SW 1271 (cell line): Measurements from ENCODE around the gene ARHGAP21.

Experiments
- DNase-seq, 2 experiments: peaks; one replicate each; lab custom pipeline; 2025; lab: John Stamatoyannopoulos, UW

ARHGAP21 gene

DNA sequence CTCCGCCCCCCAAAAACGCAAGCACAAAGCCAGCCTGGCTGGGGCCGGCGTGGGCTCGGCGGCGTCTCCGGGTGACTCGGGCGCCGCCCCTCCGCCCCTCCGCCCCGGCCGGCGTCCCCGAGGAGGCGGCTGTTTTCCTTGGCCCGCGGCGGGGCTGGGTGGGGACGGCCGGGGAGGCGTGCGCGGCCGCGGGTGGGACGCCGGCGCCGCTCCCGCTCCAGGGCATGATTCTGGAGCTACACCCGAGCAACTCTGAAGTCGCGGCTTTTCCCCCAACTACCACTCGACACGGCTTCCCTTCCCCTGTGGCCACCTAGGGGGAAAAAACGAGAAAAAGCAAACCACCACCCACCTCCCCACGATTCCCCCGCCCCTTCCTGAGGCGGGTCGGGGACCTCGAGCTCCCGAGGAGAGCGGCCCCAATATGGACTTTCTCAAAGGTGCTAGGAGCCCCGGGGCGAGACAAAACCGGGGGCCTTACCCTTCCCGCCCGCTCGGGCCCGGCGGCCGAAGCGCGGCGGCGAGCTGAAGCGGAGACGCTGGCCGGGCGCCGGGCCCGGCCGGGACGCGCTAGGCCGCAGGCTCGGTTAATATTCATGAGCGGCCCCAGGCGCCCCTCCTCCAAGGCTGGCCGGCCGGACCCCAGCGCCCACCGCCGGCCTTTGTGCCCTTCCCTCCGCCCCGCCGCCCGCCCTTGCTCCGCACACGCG lies 856 bp downstream of the ARHGAP21 start:
- peak in 1 of 2 experiments; percentile 35 for DNase-seq

DNA sequence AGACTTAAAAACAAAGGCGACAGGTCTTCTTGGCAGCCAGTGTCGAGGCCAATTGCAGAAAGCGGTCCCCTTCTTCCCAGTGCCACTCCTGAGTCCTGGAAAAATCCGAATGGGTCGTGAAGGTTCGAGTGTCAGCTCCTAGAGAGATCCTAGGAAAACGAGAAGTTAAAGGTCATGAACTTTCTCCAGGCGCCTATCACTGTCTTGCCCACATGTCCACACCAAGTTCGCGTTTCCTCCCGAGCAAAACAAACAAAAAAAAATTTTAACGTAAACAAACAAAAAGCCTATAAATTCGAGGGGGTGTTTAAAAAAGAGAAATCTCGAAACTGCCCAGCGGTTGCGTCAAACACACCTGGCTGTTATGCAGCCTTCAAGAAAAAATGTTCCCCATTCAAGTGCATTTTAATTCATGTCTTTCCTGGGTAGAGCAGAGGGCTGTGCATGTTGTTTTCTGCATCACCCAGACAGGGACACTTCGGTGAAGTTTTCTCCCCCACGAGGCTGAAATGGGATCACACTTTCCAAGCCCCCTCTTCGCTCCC lies 1.5 kb downstream of the ARHGAP21 start:
- DNase-seq: peak in 1 of 2 experiments; percentile 35

DNA sequence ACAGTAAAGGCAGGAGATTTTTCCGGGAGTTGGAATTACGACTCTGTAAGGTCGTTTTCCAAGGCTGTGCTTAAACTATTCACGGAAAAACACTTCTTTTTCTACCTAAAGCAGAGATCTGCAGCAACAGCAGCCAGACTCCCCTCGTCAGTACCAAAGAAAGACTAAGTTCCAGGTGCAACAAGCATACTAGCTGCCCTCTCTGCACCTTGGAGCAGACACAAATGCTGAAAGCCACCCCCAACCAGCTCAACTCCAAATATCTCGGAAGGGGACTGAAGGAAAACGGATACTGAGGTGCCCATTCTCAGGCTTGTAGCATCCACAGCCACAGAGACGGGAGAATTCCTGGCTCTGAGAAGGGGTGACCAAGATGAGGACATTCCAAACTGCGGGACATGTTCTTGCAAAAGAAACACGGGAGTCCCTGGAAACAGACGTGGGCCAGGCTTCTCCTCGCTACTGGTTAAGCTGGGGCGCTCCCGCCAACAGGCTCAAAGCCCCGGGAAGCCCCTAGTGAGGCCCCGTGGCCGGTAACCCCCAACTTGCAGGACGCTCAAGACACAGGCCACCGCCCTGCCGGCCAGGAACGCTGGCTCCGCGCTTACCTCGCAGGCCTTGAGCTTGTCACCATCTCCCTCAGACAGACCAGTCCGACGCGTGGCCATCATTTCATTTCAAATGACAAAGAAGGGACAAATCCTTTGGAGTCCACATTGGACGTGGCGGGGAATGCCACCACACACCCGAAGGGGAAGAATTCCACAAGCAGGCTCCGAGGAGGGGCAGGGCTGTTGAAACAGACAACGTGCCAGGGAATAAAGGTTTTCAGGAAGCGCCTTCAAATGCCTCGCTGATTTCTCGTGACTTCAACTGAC lies 2.2 kb downstream of the ARHGAP21 start:
- peak in 1 of 2 experiments; percentile 33 for DNase-seq

DNA sequence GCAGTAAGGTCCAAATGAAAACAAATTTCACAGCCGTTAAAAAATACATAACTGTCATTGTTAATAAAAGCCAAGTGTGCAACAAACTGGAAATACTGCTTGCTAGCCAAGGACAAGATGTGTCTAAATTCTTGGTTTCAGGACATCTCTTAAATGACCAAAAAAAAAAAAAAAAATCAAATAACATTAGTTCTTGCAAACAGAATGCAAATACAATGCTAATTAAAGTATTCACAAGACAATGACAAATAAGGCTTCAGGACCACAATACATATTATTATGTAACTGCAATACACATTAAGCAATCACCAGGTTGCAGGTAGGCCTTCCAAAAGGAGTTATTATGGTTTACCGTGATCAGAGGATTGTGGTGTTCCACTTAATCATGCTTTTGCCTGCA lies 3.6 kb downstream of the ARHGAP21 start:
- DNase-seq: no peak

DNA sequence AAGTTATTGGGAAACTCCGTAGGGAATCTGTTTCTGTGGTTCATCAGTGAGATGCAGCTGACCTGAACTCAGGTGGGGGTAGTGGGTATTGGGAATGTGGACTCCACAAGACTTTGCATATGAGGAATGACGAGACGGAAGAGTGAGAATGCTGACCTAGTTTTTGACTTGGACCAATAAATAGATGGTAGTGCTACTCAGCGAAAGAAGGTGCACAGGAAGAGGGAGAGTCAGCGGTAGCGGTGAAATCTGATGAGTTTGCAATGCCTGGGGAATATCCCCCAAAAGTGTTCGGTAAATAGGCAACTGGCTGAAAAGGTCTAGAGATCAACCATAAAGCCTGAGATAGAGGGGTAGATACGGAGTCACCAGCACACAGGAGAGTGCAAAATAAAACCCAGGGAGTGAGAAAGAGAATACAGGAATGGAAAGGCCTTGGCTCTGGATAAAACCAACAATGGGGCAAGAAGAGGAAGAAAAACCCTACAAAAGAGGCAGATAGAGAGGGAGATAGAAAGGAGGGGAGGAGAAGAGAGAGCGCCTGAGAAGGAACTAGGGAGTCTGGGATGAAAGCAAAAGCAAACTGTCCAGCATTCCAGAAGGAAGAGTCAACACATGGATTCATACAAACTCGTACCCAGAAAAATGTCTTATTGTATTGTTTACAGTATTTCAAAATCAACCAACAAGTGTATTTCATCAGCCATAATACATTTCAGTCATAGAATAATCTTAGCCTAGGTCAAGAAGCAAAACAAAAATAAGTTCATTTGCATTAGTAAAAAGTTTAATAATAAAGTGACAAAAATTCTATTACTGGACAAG lies 5.4 kb downstream of the ARHGAP21 start:
- DNase-seq: peak; percentile 12 to 69

DNA sequence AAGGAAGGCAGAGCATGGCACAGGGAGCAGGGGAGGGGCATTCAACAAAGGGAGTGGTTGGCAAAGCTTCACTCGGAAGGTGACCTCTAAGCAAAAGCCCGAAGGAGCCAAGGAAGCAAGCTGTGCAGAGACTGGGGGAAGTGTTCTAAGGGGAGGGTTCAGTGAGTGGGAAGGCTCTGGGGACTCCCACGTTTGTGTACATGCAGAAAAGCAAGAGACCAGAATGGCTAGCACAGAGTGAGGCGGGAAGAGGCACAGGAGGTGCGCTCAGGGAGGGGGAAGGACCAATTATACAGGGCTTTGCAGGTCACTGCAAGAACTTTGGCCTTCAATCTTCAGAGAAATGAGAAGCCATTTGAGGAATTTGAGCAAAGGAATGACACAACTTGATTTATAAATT lies 7.4 kb downstream of the ARHGAP21 start:
- DNase-seq: no peak

DNA sequence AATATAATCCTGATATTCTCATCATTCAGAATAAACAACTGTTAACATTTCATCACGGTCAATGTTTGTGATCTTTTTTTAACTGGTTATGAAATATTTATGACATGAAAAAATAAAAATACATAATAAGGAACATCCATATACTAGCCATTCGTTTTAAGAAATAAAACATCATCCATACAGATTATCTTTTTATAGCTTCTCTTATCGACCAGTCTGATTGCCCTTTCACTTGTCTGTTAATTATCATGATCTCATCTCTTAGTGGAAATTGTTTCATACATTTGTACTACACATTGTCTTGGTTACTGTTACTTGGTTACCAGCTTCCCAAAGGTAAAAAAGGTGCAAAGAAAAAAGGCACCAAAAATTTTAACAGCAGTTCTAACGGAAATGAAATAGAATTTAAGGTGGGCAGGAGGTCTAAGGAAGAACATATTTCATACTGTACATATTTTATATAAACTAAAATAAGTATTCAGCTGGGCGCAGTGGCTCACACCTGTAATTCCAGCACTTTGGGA lies 8.4 kb downstream of the ARHGAP21 start:
- DNase-seq: no peak

DNA sequence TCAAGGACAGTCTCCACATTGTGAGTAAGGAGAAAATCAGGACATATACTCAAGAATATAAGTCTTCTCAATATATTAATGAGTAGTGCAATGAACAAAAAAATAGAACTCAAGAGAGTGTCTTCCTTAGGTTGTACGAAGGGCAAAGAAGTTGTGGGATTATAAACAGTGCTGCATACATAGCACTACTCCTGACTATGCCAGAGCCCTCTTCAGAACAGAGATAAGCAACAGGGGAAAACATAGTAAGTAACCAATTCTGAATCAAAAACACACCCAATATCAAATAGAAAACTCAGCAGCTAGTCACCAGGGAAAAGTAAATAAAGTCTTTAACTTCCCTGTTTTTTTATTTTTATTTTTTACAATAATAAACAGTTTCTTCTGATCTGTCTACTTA lies 10.6 kb downstream of the ARHGAP21 start:
- DNase-seq: no peak

DNA sequence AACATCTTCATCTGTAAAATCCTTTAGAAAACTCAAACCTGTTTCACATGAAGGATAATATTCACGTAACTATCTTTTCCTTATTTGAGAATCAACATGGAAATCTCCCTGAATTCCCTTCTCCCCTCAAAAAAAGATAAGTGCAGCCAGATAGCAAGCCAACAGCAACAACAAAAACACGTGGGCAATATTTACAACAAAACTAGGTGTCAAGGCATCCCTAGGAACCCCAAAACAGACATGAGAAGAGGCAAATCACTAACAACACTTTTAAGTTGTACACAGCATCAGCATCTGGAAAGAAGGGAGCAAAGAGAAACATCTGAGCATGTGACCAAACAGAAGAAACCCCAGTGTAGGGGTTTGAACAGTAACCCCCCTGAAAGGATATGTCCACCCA lies 12.2 kb downstream of the ARHGAP21 start:
- DNase-seq: no peak

DNA sequence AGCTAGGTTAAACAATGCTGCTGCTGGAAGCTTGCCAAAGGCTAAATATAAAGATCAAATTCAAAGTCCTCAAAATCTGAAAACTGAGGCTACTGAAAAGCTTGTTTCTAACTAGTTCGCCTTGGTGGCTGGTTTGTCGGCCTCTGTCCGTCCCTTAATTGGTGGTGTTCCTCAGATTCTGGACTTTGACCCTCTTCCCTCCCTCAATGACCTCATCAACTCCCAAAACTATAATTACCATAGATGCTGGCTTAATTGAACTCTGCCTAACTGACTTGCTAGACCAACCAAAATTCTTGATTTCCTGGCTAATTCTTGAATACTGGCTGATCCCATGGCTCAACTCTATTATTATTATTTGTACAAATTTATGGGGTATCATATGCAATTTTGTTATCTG lies 15.6 kb downstream of the ARHGAP21 start:
- no peak for DNase-seq

DNA sequence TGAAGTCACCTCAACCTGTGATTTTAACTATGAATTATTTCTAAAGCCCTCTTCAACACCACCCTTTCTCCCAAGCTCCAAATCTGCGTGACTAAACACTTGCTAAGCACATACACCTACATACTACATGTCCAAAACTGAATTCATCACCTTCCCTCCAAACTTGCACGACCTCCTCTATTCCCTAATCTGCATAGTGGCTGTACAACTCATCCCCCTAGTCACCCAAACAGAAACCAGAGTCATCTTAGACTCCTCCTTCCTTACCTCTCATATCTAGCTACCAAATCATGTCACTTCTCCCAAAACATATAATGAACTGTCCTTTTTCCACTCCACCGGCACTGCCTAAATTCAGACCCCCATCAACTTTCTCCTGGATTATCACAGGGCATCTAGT lies 16.2 kb downstream of the ARHGAP21 start:
- no peak for DNase-seq

DNA sequence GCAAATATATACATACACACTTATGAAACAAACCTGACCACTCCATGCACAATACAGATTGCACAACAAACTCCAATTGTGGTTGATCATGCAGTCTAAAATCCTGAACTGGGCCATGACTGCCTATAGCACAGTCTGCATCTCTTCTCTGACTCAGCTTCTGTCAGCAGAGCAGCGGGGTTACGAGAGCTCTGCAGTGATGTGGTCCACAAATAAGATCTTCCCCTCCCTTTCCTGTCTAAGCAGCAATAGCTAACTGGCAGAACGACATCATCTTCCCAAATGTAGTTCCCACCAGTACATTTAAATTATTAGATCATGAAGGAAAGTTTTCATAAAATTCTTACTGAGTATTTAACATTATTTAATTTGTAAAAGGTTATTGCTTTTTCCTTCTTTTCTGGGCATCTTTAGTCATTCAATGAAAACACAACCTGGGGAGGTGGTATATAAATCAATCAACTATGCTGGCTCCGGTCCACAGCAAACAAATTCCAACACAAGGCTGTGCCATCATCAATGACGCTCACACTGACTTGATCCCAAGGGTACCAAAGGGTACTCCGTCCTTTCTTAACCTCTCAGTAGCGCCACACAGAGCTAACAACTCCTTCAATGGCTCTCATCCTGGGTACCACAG lies 17.1 kb downstream of the ARHGAP21 start:
- peak in 1 of 2 experiments; percentile 35 for DNase-seq

DNA sequence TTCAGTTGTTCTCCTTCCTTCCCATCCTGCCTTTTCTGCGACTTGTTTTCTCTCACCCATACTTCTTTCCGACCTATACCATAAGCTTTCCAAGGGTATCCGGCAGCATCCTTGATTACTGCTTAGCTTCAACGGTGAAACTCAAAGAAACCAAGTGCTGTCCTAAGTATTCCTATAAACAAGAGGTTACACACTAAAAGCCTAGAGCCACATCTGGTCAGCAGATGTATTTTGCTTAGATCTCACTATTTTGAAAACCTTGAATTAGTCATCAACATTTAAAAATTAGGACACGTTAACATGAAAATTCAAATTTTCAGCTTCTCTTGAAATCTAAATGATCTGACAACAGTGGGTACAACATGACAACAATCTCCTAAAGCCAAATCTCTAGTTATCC lies 20.0 kb downstream of the ARHGAP21 start:
- no peak for DNase-seq

DNA sequence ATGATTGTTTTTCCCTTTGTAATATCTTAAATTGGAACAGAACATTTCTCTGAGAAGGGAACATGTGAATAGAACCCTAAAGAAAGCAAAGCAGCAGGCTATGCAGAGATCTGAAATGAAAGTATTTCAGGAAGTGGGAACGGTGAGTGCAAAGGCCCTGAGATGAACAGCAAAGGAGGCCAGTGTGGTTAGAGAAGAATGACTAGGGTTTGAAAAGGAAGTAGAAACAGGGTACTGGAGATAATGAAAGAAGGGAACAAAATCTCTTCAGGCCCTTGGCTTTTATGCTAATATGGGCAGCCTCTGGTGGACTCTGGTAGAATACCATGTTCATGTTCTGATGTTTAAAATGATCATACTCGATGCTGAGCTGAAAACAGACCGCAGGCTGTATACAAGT lies 22.2 kb downstream of the ARHGAP21 start:
- no peak for DNase-seq

DNA sequence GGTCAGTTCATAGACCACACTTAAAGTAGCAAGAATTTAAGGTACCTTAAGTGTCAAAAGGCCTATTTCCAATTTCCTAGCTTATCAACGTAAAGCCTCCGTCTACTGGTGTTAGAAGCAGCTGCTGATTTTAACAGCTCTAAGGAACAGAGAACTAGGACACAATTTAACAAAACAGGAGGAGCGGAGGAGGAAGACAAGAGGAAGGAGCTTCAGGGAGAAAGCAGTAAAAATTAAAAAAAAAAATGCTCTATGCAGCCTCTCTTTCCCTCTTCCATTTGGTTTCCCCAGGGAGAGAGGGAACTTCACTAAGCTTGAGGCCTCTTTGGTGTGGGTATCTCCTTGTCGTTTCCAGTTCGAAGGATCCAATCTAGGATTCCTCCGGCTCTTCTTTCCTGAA lies 22.7 kb downstream of the ARHGAP21 start:
- DNase-seq: no peak

DNA sequence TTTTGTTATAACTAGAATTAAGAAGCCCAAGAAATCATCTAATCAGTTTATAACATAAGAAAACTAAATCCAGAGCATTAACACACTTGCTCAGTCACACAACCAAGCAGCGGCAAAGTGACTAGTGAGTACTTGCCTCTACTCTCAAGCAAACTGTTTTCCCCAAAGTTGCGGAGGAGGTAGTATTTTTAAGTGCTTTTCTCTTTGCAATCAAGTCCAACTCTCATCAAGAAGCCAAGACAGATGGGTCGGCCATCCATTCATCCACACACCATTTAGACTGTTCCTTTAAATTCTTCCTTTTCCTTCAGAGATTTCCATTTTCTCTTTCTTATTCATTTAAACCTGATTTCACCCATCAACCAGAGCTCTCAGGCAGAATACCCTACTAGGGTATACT lies 25.4 kb downstream of the ARHGAP21 start:
- no peak for DNase-seq

DNA sequence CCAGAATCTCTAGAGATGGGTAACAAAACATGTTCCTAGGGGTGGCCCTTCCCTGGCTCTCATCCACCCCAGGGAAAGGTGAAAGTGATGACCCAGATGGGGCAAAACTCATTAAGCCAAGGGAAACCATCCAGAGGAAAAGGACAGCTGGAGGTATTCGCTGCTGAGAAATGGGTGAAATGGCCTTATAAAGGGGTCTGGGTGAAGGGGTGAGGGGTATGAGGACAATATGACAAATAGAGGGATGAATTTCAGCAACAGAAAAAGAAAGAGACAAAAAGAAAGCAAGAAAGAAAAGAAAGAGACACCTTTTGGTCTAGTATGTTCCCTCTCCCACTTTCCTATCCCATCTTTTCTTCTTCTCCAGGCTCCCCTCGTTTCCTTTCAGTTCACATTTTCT lies 26.6 kb downstream of the ARHGAP21 start:
- no peak for DNase-seq

DNA sequence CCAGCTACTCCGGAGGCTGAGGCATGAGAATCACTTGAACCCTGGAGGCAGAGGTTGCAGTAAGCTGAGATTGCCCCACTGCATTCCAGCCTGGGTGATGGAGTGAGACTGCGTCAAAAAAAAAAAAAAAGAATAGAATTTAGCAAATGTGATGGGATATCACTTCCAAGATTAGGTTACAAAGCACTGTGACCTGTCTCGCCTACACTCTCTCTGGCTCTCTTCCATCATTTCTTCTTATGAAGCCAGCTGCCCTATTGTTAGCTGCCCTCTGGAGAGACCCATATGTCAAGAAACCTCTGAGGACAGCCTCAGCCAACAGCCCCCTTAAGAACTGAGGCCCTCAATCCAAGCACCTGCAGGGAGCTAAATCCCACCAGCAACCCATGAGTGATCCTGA lies 28.2 kb downstream of the ARHGAP21 start:
- no peak for DNase-seq

DNA sequence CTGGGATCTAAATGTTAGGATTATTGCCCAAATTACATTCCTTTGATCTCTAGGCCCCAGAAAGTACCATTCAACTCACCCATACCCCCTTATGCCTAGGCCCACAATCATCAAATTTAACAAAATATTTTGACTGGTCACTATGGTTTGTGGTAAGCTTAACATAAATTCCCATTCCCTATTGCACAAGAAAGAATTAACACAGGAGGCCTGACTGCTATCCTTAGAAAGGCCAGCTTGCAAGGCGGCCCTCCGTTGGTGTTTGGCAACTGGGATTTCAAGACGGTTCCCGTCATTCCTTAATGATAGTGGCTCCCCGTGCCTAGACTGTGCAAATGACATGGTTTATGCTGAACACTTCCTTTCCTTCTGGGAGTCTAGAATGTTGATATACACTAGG lies 29.6 kb downstream of the ARHGAP21 start:
- no peak for DNase-seq

DNA sequence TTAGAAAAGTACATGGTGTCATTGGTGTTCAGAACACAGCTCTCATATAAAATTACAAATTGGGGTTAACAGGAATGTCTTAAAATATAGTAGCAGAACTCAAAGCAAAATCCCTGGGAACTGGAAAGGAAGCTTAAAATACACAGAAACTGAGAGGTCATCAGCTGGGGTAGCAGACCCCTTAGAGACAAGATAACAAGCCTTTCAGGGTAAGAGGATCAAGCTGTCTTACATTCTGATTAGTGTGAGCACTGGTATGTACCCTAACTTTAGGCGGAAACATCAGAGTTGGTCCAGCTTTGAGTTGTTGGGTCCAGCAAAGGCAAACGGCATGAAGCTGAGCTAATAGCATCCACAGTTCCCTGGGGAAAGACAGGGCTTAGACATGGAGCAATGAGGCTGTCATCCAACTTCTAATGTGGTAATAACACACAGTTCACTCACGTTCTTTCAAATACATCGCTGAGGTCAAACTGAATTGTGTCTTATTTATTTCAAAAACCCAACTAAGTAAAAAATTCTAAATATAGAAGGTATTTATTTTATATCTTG lies 32.6 kb downstream of the ARHGAP21 start:
- DNase-seq: no peak

DNA sequence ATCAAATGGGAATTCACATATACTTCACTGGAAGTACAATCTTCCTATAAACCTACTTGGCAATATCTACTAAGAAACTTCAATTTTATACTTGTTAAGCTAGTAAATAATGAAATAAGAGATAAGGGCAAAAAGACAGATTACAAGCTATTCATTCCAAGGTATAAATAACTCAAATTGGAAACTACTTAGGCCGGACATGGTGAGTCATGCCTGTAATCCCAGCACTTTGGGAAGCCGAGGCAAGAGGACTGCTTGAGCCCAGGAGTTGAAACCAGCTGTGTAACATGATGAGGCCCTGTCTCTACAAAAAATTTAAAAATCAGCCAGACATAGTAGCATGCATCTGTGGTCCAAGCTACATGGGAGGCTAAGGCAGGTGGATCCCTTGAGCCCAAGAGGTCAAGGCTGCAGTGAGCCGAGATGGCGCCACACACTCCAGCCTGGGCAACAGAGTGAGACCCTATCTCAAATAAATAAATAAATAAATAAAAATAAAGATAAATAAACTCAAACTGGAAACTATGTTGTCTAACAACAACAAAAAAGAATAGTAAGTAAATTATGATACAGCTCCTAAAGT lies 37.6 kb downstream of the ARHGAP21 start:
- DNase-seq: no peak
